H1 (cell line): ENCODE measurements around the gene PRTG. TPM values are rescaled to one million over a fixed set of nuclear protein-coding genes. Genes with fewer than 3 reads are reported as not detected.

Experiments
- EZH2 ChIP-seq: fragments of 200-600 bp; sonication (generic); IDR thresholded peaks from 2 replicates; pipeline ENCODE4 v1.7.1; 2012; ENCODE audit warnings: low read depth, mild to moderate bottlenecking, moderate library complexity, low read length, inconsistent platforms; ENCODE audit not compliant: severe bottlenecking
- HDAC6 ChIP-seq: IDR thresholded peaks from one replicate; pipeline ENCODE4 v1.7.1; 2012; ENCODE audit warnings: low read depth, mild to moderate bottlenecking, inconsistent platforms, low read length, moderate library complexity
- KDM5A ChIP-seq: fragments of 200-600 bp; IDR thresholded peaks from 2 replicates; pipeline ENCODE4 v1.7.1; 2012; ENCODE audit warnings: mild to moderate bottlenecking, low read length, inconsistent platforms, mixed read lengths
- polyA plus RNA-seq, 7 experiments: library from polyadenylated mRNA; depleted of rRNA in 3 of 7; stranded (reverse) in 5 of 7; unstranded in 2 of 7; fragments of >200 nt in 5 of 7; fragments of 200-250 nt in 2 of 7; gene quantifications; 1 replicate in 5 of 7; 2 replicates in 1 of 7; 4 replicates in 1 of 7; pipeline versions ENCODE4 v1.2.1 to v1.2.3, GENCODE V29; 2011 to 2013; ENCODE audit warnings: missing spikeins in 2 of 7, mixed read lengths in 2 of 7
- total RNA-seq: library from RNA; stranded (reverse); fragmentation: NEBNext Ultra II Directional; extraction: Animal tissue kit (Norgen Biotek cat#: 25700); gene quantifications from 2 replicates; pipeline ENCODE4 v1.2.1, GENCODE V29; 2021

The PRTG gene
- total and polyA plus RNA-seq, 2 of the 8 experiments (the other 6 are each of a cell fraction or from before 2014, with no cell fraction given) = 3.1 to 3.2 TPM

GRCh38 chr15:55707518-55707917 lies 35.4 kb downstream of the PRTG start (continued):
- TF ChIP-seq EZH2 (no peak), KDM5A (no peak), HDAC6 (no peak)
